HG03571 (cell line): ENCODE data around the gene CDH23.

Experiments
- ATAC-seq: cut with Tn5 transposase; IDR thresholded peaks from one replicate; pipeline ENCODE4 v1.9.1; 2021; ENCODE audit not compliant: unreplicated experiment

Gene CDH23

GRCh38 chr10:71762324-71762723, 365.6 kb downstream of the CDH23 start:
- no peak for ATAC-seq

- ATAC-seq = no peak
Observed at GRCh38 chr10:71763352-71764127, 366.8 kb downstream of the CDH23 start.

GRCh38 chr10:71765176-71765904, 368.6 kb downstream of the CDH23 start:
- ATAC-seq = no peak

DNA sequence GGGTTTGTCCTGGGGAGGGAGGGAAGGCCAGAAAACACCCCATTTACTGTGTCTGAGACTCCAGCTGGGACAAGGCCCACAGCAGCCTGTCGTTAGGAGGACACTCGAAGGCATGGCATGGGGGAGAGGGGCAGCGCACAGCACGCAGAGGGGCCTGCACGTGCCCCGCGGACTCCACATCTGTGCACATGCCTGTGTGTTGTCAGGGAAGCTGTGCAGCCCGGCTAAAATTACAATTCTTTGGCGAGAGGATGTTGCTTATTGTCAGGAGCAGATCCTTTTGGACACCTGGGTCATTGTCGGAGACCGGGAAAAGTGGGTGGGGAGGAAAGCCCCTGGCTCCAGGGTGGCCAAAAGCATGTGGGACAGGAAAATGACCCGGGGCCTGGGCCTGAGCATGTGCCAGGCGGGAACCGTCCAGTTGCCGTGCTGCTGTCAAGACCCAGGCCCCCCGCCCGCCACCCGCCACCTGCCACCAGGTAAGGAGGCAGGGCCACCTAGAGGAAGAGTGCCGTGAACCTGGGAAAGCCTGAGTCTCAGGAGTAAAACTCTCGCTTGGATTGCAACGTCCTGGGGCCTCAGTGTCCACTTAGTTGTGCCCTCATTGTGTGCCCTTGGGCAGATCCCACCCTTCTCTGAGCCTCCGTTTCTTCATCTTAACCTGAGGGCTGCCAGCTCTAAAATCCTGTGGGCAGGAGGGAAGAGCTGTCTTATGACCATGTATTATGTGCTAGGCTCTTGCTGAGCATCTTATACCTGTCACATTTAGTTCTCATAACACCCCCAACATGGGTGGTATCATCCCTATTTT, 369.4 kb downstream of the CDH23 start:
- ATAC-seq = no peak

DNA sequence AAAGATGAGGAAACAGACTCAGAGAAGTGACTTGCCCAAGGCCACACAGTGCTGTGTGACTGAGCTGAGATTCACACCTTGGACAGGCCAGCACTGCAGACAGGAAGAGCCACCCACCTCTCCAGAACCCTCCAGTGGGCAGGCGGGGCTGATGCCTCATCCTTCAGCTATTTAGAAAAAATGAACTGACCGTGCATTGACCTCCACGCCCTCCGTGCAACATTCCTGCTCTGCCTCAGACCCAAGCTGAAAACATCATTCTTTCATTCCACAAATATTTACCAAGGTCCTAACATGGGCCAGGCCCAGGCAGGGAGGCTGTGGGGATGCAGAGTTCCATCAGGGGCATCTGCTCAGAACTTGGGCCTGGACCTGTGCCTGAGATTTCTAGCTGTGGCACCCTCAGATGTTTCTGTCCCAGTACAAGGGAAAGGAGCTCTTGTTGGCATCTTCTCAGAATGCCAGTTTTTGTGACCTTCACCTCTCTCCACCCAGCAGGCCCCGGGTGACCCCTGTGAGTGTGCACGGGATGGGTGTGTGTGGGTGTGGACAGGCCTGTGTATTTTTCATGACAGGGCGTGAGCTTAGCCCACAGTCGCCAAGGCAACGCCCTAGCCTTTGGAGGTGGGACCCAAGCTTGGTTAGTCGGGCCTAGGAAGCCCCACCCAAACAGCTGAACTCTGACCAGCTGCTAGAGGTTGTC, 370.1 kb downstream of the CDH23 start:
- ATAC-seq = no peak

GRCh38 chr10:71767420-71768035, 370.8 kb downstream of the CDH23 start:
- ATAC-seq = no peak

DNA sequence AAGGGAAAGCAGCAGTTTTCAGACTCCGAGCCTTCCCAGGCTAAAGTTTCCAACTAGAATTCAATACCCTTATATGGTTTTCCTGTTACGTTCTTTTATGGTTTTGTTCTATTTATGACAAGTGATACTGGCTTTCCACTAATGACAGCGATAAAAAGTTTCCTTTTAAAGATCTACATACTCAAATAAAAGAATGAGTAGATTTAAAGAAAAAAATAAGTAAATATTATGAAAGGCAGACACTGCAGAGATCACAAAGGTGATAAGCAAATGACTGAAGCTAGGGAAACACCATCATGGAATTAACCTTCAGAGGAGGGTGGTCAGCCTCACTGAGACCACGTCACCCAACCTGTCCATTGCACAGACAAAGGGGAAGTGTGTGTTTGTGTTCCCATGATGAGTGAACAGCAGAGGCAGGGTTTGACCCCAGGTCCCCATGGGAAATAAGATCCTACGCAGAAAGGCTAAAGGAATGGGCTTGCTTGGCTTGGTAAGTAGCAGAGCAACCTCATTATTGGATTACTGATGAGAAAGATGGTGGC, 372.6 kb downstream of the CDH23 start:
- ATAC-seq = peak; percentile 21

- no peak for ATAC-seq
Observed at GRCh38 chr10:71770255-71770654, 373.5 kb downstream of the CDH23 start.

- ATAC-seq = no peak
Observed at GRCh38 chr10:71770789-71771188, 374.1 kb downstream of the CDH23 start.

DNA sequence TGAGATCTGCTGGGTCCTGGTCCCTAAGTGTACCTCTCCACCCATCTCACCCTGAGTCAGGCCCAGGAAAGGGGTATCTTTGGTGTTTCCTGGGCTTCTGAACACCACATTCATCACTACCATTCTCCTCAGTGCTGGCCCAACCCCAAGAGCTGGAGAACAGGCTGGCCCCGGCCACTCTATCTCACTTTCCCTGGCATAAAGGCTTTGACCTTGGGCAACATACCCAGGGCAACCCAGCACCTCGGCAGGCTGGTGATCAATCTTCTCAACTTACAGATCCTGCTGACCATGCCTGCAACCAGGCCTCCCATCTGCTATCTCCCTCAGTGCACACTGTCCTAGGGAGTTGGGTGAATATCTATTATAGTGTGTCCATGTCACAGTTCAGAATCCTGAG, 374.5 kb downstream of the CDH23 start:
- no peak for ATAC-seq

GRCh38 chr10:71771821-71772617, 375.3 kb downstream of the CDH23 start:
- ATAC-seq = no peak

- no peak for ATAC-seq
Observed at GRCh38 chr10:71772832-71773220, 376.1 kb downstream of the CDH23 start.

DNA sequence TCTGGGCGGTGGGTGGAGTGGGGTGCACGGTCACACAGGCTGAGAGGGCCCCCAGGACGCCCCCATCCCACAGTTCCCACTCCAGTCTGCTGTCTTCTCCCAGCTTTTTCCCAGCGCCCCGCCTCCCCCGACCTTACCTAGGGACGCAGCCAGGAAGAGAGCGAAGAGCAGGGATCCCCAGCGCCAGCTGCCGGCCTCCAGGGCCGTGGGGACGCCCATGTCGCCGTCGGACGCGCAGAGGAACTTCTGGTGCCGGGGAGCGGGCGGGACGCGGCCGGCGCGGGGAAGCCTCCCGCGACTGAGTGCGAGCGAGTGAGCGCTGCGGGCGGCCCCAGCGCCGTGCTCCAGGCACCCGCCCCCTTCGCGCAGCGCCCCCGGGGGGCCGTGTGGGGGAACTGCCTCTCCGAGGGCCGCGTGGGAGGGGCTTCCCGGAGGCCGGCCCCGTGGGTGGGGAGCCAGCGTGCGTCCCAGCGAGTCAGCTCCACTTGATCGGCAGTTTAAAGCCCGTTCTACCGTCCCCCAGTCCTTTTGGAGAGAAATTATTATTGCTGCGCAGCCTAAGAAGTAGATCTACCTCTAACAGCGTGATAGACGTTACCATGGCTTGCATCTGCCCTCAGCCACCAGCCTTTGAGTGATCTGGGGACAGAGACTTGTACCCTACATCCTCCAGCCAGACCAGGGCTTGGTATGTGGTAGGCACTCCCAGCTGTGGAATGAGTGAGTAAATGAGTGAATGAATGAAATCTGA, 376.7 kb downstream of the CDH23 start, which contains the start of gene VSIR:
Gene VSIR, minus strand, starts transcription at position 300 of the 751 bp plus-strand sequence. Its CDS starts 81 bp downstream, at position 219.
- ATAC-seq = peak; percentile 39

GRCh38 chr10:71774916-71775702, 378.4 kb downstream of the CDH23 start:
- ATAC-seq = no peak

GRCh38 chr10:71776481-71776925, 379.8 kb downstream of the CDH23 start:
- no peak for ATAC-seq

GRCh38 chr10:71777213-71777985, 380.7 kb downstream of the CDH23 start:
- no peak for ATAC-seq
